Activated CD4-positive, alpha-beta T cell treated with anti-CD3 and anti-CD28 coated beads, Interleukin-2, Interleukin-4, amounts not matched to agents 100 ng/mL and 50 ng/mL, durations not matched to agents 16 hours and 8 hours (primary cell): ENCODE data around the gene FAM111A.
"Not testable (repeated sequence)": the region's sequence is repeated elsewhere in the genome, so short reads cannot be mapped to it uniquely, and the experiment has no call there.

ENCODE experiments used
- DNase-seq: peaks from one replicate; pipeline ENCODE4 v3.0.0-alpha.2; 2020; ENCODE audit warnings: low spot score

FAM111A gene, protein sequence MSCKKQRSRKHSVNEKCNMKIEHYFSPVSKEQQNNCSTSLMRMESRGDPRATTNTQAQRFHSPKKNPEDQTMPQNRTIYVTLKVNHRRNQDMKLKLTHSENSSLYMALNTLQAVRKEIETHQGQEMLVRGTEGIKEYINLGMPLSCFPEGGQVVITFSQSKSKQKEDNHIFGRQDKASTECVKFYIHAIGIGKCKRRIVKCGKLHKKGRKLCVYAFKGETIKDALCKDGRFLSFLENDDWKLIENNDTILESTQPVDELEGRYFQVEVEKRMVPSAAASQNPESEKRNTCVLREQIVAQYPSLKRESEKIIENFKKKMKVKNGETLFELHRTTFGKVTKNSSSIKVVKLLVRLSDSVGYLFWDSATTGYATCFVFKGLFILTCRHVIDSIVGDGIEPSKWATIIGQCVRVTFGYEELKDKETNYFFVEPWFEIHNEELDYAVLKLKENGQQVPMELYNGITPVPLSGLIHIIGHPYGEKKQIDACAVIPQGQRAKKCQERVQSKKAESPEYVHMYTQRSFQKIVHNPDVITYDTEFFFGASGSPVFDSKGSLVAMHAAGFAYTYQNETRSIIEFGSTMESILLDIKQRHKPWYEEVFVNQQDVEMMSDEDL

GRCh38 chr11:59142530-59143507, at the start of gene FAM111A:
TSS of gene FAM111A (plus strand) at chr11:59142856. CDS start at chr11:59148873, 6,017 bp downstream.
- peak; percentile 91 for DNase-seq

GRCh38 chr11:59093576-59093975, 49.1 kb upstream of the FAM111A start:
- DNase-seq: not testable (repeated sequence)

GRCh38 chr11:59095225-59095624, 47.4 kb upstream of the FAM111A start:
- not testable (repeated sequence) for DNase-seq

DNA sequence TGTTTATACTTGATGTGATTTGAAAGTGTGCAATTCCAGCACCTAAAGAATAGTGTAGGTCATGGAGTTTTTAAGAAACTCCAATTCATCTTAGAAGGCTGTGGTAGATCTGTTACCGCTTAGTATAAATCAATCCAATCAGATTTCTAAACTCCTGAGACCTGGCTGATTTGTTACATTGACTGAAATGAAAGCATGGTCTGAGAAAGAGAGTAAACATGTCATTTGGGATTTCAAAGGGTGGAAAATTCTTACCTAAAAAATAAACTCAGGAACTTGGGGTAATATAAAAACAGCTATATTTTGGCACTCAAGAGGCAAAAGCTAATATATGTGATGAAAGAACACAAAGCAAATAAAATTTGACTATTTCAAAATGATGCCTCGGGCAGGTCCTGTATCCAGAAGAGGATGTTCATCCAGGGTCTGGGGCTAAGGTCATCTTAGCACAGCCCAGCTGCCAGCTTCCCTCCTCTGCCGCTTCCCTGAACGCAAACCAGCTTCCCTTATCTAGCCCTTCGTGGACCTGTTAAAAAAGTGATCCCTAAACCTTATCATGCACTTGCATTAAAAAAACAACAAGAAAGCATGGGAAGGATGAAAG, 46.6 kb upstream of the FAM111A start:
- not testable (repeated sequence) for DNase-seq

GRCh38 chr11:59097113-59097708, 45.4 kb upstream of the FAM111A start:
- peak; percentile 49 for DNase-seq

GRCh38 chr11:59097938-59098337, 44.7 kb upstream of the FAM111A start:
- not testable (repeated sequence) for DNase-seq

DNA sequence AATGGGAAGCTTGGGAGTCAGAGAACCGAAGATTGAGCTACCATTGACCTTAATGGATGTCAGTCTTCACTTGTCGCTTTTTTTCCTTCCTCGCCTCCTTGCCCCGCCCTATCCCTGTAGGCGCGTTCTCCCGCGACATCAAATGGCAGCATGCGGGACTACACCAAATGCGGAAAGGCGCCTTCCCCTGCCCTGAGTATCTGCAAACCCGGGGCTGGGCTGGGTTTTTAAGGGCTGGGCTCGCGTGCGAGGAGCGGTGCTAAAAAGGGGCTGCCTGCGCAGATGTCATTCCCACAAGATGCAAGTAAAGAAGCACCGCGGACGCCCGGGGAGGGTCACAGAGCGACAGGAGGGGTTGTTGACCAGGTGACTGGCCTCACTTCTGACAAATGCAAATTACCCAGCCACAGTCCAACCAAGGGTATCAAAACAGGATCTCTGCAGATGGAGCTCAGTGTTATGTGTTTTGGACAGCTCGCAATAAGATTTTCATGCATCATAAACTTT, 40.3 kb upstream of the FAM111A start:
- DNase-seq: peak; percentile 71

DNA sequence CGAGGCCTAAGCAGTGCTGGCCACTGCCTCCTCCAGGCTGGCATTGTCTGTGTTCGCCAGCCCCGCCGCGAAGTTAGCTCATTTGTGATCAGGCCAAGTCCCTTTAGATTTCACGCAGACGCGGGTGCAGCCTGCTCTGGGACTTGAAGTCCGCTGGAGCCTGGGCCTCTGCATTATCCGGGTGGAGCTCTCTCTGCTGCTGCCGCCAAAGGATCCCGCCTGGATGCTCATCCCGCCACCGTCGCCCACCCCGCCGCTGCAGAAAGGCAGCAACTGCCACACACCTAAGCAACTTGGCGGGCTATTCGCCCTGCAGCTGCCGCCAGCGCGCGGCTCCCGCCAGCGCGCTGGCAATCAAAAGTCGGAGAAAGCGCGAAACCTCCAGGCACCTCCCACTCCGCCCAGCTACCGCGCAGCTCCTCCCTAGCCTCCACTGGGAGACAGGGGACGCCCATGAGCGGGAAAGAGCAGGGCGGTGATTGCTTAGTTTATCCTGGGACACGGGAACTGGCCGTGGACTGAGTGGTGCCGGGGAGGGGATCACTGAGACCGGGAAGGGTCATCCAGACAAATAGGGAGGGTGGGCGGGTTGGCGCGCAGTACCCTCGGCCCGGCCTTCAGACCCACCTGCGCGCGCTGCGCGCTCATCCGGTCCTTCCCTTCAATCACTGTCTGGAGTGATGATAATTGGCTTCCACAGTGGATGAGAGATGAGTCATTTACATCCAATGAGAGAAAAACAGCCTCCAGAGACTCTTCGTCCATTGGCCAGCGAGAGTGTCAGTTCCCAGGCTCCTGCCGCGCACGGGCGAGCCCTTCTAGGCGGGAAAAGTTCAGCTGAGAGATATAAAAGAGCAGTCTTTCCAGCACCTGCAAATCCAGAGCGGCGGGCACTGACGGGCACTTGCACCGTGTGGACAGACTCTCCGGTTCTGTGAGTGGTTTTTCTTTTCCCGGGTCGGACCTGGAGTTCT, 36.0 kb upstream of the FAM111A start, which contains the start of gene FAM111B:
FAM111B (plus strand) TSS at position 875 of the 974 bp plus-strand sequence. CDS start 2,389 bp downstream, outside the sequence.
- DNase-seq: peak; percentile 92

DNA sequence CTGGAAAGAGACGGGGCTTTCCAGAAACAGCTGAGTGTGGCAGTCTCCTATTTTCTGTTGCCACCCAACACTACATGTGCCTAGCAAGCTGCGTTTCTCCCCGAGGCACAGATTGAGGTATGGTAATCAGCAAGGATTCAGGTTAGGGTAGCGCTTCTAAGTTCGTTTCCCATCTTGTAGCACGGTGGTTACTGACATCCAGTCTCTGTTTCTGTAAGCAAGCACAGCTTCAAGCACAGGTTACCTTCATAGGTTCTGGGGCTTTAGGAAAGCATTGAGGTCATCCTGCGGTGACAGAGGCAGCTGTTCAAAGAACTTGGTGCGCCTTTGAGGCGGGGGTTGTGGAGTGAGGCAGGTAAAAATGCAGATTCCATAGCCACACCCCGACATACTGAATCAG, 34.9 kb upstream of the FAM111A start:
- peak; percentile 15 for DNase-seq

GRCh38 chr11:59112494-59112893, 30.2 kb upstream of the FAM111A start:
- DNase-seq: no peak

DNA sequence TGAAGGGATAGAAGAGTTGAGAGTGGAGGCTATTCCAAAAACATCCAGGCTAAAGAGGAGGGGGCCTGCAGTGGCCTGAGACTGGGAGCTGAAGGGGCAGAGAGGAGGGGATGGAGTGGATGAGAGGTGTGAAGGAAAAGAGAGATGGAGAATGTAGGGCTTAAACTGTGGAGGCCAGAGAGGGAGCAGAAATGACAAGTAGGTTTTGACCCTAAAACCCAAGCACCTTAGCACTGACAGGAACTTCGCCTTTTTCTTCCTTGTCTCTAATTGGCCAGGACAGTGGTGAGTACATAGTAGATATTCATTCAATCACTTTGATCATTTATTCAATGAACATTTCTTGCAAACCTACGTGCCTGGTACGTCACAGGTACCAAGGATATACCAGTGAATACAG, 28.3 kb upstream of the FAM111A start:
- no peak for DNase-seq

DNA sequence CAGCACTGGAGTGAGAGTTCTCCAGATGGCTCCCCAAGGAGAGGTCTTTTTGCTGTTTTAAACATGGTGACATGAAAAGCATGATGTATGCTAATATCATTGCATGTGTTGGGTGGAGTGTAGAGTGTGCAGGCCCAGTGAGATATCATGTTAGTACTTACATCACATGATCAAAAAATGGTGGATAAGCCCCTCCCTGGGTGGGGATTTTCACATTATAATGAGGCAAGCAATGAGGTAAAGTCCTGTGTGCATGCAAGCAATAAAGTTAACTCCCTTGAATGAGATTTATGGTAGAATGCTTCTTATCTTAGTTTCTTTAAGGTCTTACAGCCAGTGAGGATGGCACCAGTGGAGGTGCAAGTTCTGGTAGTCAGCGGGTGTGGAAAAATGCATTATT, 27.1 kb upstream of the FAM111A start:
- DNase-seq: no peak

DNA sequence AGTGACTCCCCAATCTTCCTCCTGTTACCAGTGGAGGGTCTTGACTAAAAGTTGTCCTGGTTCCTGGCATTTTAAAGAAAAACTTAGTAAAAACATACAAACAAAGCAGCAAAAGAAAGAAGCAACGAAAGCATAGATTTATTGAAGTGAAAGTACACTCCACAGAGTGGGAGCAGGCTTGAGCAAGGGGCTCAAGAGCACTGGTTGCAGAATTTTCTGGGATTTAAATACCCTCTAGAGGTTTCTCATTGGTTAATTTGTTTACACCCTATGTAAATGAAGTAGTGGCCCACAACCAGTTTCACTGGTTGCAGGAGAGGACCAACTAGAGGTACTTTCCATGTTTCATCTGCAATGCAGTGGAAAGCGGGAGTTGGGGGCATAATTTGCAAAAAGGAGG, 24.9 kb upstream of the FAM111A start:
- DNase-seq: no peak

DNA sequence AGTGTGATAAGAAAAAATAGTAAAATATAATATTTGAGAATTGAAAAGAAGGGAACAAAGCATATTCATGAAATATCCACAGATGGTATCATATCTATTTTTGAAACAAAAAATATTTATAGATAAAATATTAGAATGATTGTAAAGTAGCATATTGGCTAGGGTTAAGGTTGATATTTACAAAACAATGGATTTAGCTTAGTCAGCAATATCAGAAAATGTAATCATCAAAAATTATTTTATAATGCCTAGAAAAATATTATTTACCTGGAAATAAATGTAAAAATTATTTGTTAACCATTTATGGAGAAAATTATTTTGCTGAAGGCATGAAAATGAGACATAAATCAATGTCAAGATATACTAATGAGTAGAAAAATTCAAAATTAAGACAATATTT, 22.8 kb upstream of the FAM111A start:
- no peak for DNase-seq

DNA sequence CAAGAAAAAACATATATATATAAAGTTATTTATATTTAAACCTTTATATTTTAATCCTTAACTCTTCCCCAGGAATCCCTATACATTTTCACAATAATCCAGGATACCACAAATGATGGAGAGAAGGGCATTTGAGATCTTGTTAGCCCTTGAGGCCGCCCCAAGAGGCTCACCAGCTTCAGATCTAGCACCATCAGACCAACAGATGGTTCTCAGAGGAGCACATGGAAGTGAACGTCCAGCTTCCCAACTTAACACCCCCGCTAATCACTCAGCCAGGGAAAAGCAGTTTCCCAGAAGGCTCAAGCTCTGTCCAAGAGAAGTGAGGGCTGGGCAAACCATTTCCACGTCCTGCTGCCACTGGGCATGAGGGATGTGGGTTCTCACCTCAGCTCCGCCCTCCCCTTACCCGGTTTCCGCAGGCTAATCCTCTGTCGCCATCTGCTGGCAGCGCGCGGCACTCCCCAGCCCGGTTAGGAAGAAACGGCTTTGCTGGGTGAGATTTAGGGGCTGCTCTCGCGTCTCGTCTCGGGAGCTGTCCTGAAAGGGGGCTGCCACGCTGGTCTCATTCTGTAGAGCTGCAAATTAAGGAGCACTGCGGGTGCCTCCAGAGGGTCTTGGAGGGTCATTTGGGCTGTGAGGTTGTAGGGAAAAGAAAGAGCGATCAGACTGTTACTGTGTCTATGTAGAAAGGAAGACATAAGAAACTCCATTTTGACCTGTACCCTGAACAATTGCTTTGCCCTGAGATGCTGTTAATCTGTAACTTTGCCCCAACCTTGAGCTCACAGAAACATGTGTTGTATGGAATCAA, 6.8 kb upstream of the FAM111A start:
- DNase-seq: peak; percentile 86

DNA sequence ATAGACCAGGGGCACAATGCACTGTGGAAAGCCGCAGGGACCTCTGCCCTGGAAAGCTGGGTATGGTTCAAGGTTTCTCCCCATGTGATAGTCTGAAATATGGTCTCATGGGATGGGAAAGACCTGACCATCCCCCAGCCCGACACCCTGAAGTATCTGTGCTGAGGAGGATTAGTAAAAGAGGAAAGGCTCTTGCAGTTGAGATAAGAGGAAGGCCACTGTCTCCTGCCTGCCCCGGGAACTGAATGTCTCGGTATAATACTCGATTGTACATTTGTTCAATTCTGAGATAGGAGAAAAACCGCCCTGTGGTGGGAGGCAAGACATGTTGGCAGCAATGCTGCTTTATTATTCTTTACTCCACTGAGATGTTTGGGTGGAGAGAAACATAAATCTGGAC, 6.1 kb upstream of the FAM111A start:
- DNase-seq: not testable (repeated sequence)

- DNase-seq: no peak
Measured at GRCh38 chr11:59137190-59137589, 5.5 kb upstream of the FAM111A start.

DNA sequence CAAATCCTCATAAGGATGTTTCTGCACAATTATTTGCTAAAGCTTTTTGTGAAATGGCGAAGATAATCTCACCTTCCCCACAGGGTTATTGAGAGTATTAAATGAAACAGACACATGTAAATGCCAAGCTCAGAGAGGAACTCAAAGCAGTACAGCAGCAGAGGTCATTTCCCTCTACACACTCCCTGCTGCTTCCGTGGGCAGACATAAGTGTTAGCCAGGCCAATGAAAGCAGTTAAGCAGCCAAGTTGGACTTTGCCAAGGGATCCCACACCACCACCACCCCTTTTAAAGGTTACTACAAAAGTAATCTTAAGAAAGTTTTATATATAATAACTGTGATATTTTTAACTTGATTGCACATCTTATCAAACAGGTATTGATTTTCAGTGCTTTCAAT, 4.0 kb upstream of the FAM111A start:
- DNase-seq: no peak

- no peak for DNase-seq
Measured at GRCh38 chr11:59141191-59141590, 1.5 kb upstream of the FAM111A start.
